ENCODE data around the gene NFYC.
"Not testable (repeated sequence)": the region's sequence is repeated elsewhere in the genome, so short reads cannot be mapped to it uniquely, and the experiment has no call there.

The NFYC gene

DNA sequence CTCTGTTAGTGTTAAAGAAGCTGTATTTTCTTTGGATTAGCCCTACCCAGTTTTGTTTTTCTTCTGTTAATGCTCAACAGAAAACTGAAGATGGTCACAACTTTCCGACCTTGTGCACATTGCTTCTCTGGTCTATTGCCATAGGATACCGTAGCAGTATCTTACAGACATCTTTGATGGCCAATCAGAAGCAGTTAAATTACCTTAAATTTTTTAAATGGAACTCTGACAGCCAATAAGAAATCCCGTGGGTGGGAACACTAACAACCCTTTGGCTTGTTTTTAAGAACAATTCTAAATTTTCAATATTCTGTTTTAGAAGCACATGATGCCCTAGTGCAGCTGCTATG lies 17.2 kb downstream of the NFYC start:
- no peak for DNase-seq

DNA sequence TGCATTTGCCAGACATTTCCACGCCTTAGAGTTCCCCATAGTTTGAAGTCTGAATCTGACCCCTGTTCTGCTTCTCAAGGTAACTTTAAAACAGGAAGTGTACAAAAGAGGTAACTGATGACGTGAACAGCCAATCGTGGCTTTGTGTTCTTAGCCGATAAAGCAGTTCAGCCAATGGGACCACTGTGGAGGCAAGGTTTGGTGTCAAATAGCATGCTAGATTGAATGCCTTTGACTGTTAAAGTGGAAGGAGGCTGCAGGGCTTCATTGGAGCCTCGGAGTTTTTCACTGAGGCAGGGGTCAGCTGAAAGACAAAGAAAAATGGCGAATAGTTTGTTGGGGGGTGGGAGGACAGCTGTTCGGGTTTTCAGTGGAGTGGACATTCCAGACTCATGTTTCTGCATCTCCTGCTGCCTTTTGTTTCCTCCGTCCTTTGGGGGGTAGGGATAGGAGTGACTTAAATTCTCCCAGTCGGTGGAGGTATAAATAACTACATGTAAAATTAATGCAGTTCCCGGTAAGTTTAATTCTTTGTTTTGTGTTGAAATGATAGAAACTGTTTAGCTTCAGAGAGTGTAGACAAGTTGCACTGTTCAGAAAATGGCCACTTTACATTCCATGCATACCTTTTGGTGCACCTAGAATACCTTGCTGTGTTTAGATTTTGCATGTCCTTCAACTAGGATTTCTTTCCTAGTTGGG lies 17.7 kb downstream of the NFYC start:
- DNase-seq: peak; percentile 73

DNA sequence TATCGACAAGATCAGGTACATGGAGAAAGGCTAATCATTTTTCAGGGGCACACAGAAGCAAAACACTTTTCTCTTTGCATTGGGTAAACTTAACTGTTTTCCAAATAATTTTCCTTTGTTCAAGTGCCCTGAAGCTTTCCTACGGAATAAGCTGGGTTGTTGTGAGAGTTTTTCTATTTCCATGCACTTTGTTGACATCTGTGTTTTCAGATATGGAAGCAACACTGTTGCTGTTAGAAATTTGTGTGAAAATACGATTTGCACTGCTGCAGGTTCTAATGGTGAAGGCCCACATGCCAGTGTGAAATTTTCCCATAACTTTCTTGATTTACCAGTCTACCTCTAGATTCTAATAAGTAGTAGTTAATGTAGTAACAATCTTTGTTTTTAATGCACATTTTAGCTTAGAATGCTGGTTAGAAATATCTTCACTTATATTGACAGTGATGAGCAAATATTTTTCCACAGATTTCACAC lies 18.3 kb downstream of the NFYC start:
- no peak for DNase-seq

DNA sequence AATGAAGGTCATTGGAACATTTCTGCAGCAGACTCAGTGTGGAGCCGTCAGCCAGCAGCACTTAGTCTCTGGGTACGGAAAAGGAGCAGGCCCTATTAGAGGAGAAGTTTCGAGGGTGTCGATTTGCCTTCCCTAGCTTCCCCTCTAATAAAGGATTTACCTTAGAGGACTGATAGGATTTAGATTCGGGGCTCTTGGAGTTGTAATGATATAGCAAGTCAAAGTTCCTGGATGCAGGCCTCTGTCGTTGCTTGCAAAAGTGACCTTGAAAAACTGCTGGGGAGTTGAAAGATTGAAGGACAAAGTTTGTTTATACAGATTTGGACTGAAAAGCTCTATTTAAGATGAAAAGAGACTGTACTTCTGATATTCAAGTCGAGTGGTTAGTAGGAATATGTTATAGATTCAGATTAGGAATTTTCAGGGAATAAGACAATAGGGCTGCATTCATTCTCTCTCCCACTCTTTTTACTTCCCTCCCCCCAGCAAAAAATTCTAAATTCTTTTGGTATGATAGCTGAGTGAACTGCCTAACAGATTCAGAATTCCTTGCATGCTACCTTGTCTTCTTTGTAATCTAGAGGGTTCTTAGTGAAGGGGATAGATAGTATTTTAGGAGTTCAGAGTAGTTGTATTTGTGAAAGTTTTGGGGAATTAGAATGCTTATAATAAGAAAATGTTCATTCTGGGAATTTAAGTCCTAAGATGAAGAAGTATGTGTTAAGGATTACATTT lies 19.2 kb downstream of the NFYC start:
- DNase-seq: no peak

DNA sequence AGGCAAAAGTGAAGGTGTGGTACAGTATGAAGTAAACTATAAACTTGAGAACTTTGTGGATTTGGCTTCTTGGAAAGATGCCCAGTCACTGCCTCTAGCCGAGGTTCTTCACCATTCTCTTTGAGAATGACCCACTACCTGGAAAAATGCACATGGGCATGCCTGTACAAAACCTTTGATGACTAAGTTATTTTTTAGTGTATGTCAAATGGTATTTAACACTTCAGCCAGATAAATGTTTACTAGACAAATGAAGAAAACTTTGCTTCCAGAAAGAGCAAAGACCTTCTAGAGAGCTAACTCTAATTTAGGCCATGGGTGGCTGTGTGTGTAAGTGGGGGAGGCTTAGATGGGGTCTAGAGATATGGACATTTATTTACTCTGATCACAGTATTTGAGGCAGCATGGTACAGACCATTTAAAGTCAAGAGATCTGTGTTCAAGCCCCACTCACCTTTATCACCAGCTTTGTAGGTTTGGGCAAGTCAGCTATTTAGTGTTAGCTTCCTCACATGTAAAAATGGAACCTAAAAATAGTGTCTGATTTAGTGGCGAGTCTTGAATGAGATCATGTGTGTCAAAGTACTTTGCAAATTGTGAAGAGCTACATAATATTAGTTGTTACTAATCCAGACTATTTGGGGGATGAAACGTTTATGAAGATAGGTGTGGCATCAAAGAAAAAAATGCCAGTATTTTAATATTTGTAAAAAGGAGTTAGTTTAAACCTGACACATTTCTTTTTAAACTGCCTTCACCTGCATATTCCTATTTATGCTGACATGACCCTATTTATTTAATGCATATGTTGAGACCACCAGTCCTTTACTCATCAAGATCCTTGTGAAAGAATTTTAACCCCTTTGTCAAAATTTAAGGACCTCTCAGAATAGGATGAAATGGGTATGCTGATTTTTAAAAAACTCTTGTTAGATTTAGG lies 20.2 kb downstream of the NFYC start:
- no peak for DNase-seq

DNA sequence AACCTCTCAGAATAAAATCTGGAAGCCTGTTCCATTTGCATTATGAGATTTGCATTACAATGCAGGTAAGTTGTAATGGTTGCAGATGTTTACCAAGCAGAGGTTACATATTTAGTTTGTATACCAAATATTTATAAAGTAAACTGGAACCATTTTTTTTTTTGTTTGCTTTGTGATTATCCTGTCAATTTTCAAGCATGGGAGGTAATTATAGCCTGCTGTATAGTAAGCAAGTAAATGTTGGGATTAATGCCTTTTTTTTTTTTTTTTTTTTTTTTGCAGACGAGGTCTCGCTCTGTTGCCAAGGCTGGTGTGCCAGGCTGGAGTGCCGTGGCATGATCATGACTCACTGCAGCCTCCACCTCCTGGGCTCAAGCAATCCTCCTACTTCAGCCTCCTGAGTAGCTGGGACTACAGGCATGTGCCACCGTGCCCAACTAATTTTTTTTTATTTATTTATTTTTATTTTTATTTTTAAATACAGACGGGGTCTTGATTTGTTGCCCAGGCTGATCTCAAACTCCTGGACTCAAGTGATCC lies 21.0 kb downstream of the NFYC start:
- DNase-seq: no peak

DNA sequence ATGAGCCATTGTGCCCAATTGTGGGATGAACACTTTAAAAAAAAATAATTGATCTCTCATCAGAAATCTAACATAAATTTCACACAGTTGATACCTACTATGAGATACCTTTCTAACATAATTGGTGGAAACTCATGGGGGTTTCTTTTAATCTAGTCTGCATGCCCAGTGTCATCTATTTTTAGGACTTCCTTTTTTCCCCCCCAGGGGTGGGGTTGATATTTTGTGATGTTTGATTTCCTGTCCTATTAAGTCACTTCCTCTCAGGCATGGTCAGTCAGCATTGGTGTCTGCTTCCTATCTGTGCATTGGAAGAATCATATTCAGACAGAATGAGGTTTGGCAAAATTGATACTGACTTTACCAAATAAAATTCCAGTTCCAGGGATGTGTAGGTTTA lies 21.5 kb downstream of the NFYC start:
- no peak for DNase-seq

DNA sequence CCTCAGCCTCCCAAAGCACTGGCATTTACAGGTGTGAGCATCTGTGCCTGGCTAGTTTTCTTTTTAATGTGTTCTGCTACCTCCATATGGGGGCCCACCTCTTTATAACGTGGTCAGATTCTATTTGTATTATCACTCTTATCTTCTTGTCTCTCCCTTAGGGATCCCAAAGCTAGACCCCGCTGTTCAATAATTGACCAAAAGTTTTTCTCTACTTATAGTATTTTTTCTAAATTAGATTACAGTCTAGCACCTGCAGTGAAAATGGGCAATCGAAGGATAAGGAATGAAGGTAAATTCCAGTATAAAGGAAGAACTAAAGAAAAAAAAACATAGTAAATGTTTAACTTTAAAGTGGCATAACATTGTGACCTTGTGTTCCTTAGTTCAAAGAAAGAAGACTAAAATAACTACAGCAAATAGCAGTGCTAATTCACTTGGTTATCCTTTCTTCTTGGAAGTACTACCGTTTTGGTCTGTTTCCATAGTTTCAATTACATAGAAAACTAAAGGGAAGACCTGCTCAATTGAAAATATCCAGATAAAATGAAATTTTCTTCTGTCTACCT lies 24.1 kb downstream of the NFYC start:
- no peak for DNase-seq

DNA sequence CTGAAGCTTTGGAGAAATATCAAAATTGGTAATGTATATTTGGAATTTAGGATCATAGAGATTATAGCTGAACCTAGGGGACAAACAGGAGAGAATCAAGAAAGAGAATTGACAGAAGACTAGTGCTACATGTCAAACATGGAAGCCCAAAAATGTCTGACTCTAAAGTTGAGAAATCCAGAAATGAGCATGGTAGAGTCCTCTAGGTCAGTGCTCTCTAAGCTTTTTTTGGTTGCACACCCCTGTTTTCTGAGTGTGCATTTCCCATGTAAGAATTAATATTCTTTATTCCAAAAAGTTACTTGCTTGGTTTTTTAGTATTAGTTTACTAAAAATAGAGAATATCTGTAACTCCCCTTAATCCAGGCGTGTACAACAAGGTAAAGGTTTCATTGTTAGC lies 25.6 kb downstream of the NFYC start:
- no peak for DNase-seq

DNA sequence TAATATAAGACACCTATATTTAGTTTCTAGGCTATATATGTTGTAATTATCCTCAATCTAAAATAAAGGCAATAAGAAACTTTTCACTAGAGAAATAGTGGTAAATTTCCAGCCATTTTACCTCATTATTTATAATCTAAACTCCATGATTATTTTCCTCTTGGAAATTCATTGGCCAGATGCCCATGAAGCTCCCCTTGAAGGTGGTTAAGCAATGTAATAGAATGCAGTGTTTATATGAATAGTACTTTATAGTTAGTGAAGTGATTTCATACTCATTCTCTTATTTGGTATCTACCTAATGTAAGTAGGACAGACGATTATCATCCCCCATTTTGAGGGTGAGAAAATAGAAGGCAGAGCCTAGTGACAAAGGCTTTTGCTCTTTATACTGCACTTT lies 26.5 kb downstream of the NFYC start:
- no peak for DNase-seq

DNA sequence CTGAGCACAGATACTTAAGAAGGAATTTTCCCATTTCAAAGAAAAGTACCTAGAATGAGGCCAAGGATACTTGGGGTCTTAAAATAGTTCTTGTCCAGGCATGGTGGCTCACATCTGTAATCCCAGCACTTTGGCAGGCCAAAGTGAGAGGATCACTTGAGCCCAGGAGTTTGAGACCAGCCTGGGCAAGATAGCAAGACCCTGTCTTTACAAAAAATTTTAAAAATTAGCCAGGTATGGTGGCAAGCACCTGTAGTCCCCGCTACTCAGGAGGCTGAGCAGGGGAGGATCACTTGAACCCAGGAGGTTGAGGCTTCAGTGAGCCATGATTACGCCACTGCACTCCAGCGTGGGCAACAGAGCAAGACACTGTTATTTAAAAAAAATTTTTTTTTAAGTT lies 29.0 kb downstream of the NFYC start:
- no peak for DNase-seq

DNA sequence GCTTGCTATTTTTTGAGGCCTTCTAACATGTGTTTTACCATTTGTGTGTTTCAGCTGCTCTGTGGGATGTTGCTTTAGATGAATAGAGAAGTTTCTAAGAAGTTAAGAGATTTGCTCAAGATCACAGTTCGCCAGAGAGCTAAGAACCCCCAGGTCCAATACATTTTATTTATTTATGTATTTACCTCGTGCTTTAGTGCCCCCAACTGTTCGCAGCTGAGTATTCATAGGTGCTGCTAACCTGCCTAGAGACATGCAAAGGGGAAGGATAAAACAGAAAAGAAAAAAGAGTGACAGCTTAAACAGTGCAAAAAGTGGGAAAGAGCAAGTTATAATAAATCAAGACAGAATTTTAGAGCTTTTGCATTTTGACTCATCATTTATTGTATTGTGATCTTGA lies 31.1 kb downstream of the NFYC start:
- DNase-seq: no peak

DNA sequence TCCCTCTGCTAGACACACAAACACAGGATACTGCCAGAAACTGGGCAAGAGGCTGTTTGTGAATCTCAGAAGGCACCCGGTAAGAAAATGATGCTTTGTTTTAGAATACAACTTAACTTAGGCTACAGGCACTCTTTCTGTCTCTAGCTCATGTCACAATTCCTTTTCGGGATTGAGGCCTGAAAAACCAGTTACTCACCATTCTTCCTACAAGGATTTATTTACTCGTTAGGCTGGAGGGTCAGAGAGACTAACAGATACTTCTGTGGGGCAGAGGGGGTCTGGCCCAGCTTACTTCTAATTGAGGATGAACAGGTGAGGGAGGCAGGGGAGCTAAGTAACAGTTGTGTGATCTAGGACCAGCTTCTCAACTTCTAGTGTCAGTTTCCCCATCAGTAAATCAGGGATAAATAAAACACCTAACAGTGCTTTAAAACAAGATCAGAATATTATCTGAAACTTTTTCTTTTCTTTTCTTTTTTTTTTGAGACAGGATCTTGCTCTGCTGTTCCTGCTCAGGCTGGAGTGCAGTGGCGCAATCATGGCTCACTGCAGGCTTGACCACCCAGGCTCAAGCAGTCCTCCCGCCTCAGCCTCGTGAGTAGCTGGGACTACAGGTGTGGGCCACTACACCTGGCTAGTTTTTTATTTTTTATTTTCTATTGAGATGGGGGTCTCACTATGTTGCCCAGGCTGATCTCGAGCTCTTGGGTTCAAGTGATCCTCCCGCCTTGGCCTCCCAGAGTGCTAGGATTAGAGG lies 31.9 kb downstream of the NFYC start:
- DNase-seq: no peak

DNA sequence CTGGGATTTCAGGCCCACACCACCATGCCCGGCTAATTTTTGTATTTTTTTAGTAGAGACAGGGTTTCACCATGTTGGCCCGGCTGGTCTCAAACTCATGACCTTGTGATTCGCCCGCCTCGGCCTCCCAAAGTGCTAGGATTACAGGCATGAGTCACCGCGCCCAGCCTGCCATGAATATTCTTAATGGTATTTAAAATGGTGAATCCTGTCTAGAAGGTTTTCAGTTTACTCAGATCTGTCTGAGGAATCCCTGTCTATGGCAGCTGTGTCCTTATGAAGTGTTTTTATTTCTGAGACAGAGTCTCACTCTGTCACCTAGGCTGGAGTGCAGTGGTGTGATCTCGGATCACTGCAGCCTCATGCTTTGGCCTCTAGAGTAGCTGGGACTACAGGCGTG lies 36.2 kb downstream of the NFYC start:
- not testable (repeated sequence) for DNase-seq

DNA sequence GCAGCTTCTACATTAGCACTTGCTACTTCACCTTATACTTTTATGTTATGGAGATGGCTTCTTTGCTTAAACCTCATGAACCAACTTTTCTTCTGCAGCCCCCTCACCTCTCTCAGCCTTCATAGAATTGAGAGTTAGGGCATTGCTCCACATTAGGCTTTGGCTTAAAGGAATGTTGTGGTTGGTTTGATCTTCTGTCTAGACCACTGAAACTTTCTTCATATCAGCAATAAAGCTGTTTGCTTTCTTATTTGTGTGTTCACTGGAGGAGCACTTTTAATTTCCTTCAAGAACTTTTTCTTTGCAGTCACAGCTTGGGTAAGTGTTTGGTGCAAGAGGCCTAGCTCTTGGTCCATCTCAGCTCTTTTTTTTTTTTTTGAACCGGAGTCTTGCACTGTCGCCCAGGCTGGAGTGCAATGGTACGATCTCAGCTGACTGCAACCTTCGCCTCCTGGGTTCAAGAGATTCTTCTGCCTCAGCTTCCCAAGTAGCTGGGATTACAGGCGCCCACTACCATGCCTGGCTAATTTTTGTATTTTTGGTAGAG lies 37.9 kb downstream of the NFYC start:
- DNase-seq: not testable (repeated sequence)

DNA sequence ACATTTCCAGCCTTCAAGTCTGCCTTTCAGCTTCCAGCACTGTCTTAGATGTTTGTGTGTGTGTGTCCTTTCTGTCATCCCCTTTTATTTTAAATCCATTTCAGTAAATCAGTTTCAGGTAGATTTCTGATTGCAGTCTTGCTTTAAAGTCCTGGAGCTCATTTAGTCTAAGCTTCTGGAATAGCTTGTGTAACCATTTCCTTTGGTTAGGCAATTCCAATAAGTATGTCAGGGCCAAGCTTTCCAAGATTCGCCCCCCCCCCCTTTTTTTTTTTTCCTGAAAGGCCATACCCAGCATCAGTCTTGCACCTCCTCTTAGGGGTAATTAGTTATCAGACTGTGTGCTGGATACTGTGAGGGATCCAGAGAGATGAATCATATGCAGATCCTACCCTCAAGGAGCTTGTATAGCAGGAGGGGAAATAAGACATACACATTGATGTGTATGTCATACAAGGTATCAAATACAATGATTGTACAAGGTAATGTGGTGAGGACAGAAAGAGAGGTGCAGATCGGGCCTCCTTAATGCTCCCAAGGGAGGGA lies 41.3 kb downstream of the NFYC start:
- DNase-seq: no peak

DNA sequence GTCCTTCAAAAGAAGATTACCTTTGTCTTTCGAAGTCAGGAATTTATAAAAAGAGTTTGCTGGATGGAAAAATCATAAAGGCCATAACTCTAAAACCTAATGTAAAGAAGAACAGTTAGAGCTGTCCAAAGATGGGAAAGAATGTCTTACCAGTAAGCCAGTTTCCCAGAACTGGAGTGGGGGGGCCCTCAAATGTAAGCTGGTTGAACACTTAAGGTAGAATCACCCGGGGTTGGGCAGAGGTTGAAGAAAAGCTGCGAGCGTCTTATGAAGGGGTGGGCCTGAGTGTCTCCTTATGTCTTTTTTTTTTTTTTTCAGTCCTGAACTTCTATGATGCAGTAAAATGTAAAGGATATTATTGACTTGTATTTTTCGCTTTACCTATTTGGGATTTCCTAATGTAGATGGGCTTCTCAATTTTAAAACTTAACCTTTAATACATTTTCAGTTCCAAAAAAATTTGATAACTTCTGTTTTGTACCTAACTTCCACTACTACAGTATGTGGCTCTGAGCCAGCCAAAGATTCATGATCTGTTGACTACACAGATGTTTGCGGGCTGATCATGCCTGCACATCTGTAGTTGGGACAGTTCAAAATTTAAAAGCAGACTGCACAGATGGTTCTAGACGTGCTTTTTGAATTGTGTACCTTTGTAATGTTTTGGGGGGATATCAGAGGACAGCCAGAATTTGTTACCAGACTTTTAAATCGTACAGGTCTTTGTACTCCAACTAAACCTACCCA lies 43.6 kb downstream of the NFYC start:
- no peak for DNase-seq

DNA sequence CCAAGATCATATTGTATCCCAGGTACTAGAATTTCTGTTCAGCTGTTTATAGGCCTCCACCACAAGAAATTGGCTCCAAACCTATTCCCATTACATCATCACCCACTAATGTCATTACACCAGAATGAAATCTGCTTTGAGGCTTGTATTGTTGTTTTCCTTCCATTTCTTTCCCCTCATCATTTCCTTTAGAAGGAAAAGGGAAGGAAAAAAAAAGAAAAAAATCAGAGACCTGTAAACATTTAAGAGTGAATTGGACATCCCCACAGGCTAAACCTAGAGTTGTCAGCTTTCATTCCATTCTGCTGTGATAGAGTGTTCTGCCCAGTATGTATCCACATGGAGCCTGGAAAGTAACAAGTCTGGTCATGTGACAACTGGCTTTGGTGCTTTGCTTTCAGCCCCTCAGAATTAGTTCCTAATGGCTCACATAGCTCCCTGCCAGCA lies 44.6 kb downstream of the NFYC start:
- no peak for DNase-seq

DNA sequence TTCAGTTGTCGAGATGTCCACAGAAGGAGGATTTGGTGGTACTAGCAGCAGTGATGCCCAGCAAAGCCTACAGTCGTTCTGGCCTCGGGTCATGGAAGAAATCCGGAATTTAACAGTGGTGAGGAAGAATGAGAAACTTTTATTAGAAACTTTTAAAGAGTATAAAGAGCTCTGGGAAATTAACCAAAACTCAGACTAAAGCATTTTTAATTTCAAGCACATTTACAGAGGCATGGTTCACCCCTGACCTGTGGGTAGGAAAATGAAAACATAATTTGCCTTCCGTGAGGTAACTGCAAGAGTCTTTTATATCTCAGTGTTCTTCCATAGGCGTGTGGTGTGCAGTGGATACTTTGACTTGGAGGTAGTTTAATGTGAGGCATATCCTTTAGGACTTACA lies 47.3 kb downstream of the NFYC start:
- no peak for DNase-seq

DNA sequence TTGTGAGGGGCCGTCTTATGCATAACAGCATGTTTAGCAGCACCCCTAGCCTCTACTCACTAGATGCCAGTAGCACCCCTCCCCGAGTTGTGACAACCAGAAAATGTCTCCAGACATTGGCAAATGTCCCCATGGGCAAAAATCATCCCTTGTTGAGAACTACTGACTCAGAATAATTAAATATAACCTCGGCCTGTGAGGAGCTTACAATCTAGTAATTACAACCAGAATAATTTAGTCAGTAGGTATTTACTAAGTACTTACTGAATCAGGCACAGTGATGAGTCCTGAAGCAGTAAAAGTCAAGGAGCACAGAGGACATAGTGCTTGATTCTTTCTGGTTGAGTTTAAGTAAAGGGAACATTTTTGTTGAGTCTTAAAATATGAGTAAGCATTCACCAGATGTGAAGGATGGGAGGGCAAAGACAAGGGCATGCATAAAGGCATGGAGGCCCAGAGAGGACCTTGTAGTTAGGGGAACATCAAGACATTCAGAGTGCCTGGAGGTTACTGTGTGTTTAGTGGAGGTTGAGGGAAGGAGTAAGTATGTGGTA lies 48.0 kb downstream of the NFYC start:
- no peak for DNase-seq
